Mesendoderm (in vitro differentiated cells): ENCODE measurements around the gene BCL3.

Experiments used
- DNase-seq: peaks from one replicate; pipeline ENCODE4 v3.0.0; 2013
- H2AK5ac ChIP-seq: 2 replicates; pipeline ENCODE4 v1.6.1; 2013; ENCODE audit warnings: low read length, inconsistent platforms
- H2BK120ac ChIP-seq: 2 replicates; pipeline ENCODE4 v1.6.1; 2013; ENCODE audit warnings: low read depth, mild to moderate bottlenecking, low read length, moderate library complexity, mixed read lengths
- H2BK15ac ChIP-seq: replicated peaks from 2 replicates; pipeline ENCODE4 v1.6.1; 2013; ENCODE audit warnings: low read depth, mild to moderate bottlenecking, moderate library complexity
- H2BK5ac ChIP-seq: 2 replicates; pipeline ENCODE4 v1.6.1; 2013; ENCODE audit warnings: low read length, inconsistent platforms
- H3K18ac ChIP-seq: 2 replicates; pipeline ENCODE4 v1.6.1; 2013; ENCODE audit warnings: mild to moderate bottlenecking, low read length, mixed read lengths
- H3K23ac ChIP-seq: one replicate; pipeline ENCODE4 v1.6.1; 2013; ENCODE audit warnings: low read length
- H3K27ac ChIP-seq: 2 replicates; pipeline ENCODE4 v1.5.1; 2013; ENCODE audit warnings: low read depth, mild to moderate bottlenecking, inconsistent platforms, low read length, moderate library complexity
- H3K27me3 ChIP-seq: 2 replicates; pipeline ENCODE4 v1.6.1; 2013; ENCODE audit warnings: low read length, control low read depth, mild to moderate bottlenecking, inconsistent platforms; ENCODE audit not compliant: insufficient read depth, poor library complexity
- H3K36me3 ChIP-seq: 2 replicates; pipeline ENCODE4 v1.6.1; 2013; ENCODE audit warnings: low read length, inconsistent platforms; ENCODE audit not compliant: control insufficient read depth, insufficient read depth
- H3K4ac ChIP-seq: one replicate; pipeline ENCODE4 v1.6.1; 2013; ENCODE audit warnings: low read depth, mild to moderate bottlenecking, low read length, moderate library complexity
- H3K4me1 ChIP-seq: 2 replicates; pipeline ENCODE4 v1.6.1; 2013; ENCODE audit warnings: low read depth, low read length, inconsistent platforms; ENCODE audit not compliant: control insufficient read depth
- H3K4me2 ChIP-seq: 2 replicates; pipeline ENCODE4 v1.6.1; 2013; ENCODE audit warnings: low read length
- H3K4me3 ChIP-seq: 2 replicates; pipeline ENCODE4 v1.5.1; 2013; ENCODE audit warnings: mild to moderate bottlenecking, low read length
- H3K56ac ChIP-seq: one replicate; pipeline ENCODE4 v1.6.1; 2013; ENCODE audit warnings: low read length
- H3K79me1 ChIP-seq: 2 replicates; pipeline ENCODE4 v1.6.1; 2013; ENCODE audit warnings: low read length, inconsistent platforms
- H3K79me2 ChIP-seq: 2 replicates; pipeline ENCODE4 v1.6.1; 2013; ENCODE audit warnings: mild to moderate bottlenecking, low read length; ENCODE audit not compliant: control insufficient read depth, insufficient read depth
- H3K9ac ChIP-seq: 2 replicates; pipeline ENCODE4 v1.6.1; 2013; ENCODE audit warnings: low read length, inconsistent platforms
- H4K5ac ChIP-seq: one replicate; pipeline ENCODE4 v1.6.1; 2013; ENCODE audit warnings: low read length
- H4K8ac ChIP-seq: one replicate; pipeline ENCODE4 v1.6.1; 2013; ENCODE audit warnings: low read depth, mild to moderate bottlenecking, control low read depth, low read length, moderate library complexity
- WGBS: extraction: QIAGEN DNeasy Blood & Tissue Kit; methylation state at CpG from one replicate; pipeline ENCODE4 v1.1.7; 2013; ENCODE audit warnings: low lambda C conversion rate, missing lambda C conversion rate; ENCODE audit not compliant: insufficient coverage; ENCODE audit errors: extremely low coverage; 5-methylcytosine and 5-hydroxymethylcytosine counted together

Gene BCL3

DNA sequence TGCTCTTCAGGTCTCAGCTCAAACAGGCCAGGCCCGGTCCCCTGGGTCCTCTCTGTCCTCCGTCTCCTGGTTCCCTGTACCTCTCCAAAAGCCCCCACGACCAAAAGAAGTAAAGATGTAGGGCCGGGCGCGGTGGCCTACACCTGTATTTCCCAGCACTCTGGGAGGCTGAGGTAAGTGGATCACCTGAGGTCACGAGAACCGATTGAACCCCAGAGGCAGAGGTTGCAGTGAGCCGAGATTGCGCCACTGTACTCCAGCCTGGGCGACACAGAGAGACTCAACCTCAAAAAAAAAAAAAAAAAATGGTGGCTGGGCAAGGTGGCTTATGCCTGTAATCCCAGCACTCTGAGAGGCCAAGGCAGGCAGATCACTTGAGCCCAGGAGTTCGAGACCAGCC, 22.0 kb upstream of the BCL3 start:
- Histone ChIP-seq H3K4ac (no peak overlapping the region), H3K36me3 (no peaks in the 10 kb centered on the region), H2AK5ac (no peak overlapping the region), H3K56ac (no peak overlapping the region), H3K23ac (no peak overlapping the region), H3K4me2 (no peak overlapping the region), H3K4me3 (no peak overlapping the region), H3K79me1 (no peaks in the 10 kb centered on the region), H2BK120ac (no peak overlapping the region), H3K27me3 (no peaks in the 10 kb centered on the region), H3K27ac (no peak overlapping the region), H2BK5ac (no peak overlapping the region), H3K18ac (no peak overlapping the region), H3K4me1 (no peaks in the 10 kb centered on the region), H4K5ac (no peak overlapping the region), H2BK15ac (no peak overlapping the region), H3K79me2 (no peaks in the 10 kb centered on the region), H3K9ac (no peak overlapping the region), H4K8ac (no peak overlapping the region)
- no peak for DNase-seq
- no CpG with 5 or more reads among the region's 12 CpGs for WGBS

GRCh38 chr19:44728178-44728577, 20.3 kb upstream of the BCL3 start:
- WGBS = no CpG with 5 or more reads among the region's 6 CpGs
- no peak overlapping the region for H2BK15ac ChIP-seq
- H3K23ac ChIP-seq = no peak overlapping the region

GRCh38 chr19:44729516-44730033, 18.9 kb upstream of the BCL3 start:
- Histone ChIP-seq H4K5ac (no peak overlapping the region), H3K56ac (no peak overlapping the region)
- no CpG with 5 or more reads among the region's 8 CpGs for WGBS

More at GRCh38 chr19:44728178-44728577, 20.3 kb upstream of the BCL3 start:
- Histone ChIP-seq H3K27me3 (no peaks in the 10 kb centered on the region), H3K79me1 (no peaks in the 10 kb centered on the region), H3K56ac (no peak overlapping the region), H3K18ac (no peak overlapping the region), H2BK5ac (no peak overlapping the region), H4K5ac (no peak overlapping the region), H3K79me2 (no peaks in the 10 kb centered on the region), H2AK5ac (no peak overlapping the region), H3K4me2 (no peak overlapping the region), H3K36me3 (no peaks in the 10 kb centered on the region), H3K4ac (no peak overlapping the region), H3K4me3 (no peak overlapping the region), H3K9ac (no peak overlapping the region), H3K4me1 (no peaks in the 10 kb centered on the region), H2BK120ac (no peak overlapping the region), H4K8ac (no peak overlapping the region), H3K27ac (no peak overlapping the region)
- no peak for DNase-seq

GRCh38 chr19:44731081-44731480, 17.4 kb upstream of the BCL3 start:
- no peak overlapping the region for H3K4ac ChIP-seq
- H3K36me3 ChIP-seq = no peaks in the 10 kb centered on the region
- H2BK15ac ChIP-seq = no peak overlapping the region
- no peak overlapping the region for H3K4me3 ChIP-seq
- no peak overlapping the region for H3K4me2 ChIP-seq
- H4K8ac ChIP-seq = no peak overlapping the region
- H4K5ac ChIP-seq = no peak overlapping the region
- H2BK120ac ChIP-seq = no peak overlapping the region
- no peak overlapping the region for H3K9ac ChIP-seq
- H3K23ac ChIP-seq = no peak overlapping the region
- H3K79me1 ChIP-seq = no peaks in the 10 kb centered on the region
- no peaks in the 10 kb centered on the region for H3K79me2 ChIP-seq
- WGBS = no CpG with 5 or more reads among the region's 5 CpGs
- no peak overlapping the region for H3K56ac ChIP-seq
- H2BK5ac ChIP-seq = no peak overlapping the region
- DNase-seq = no peak
- H3K27me3 ChIP-seq = no peaks in the 10 kb centered on the region
- H3K27ac ChIP-seq = no peak overlapping the region
- H2AK5ac ChIP-seq = no peak overlapping the region
- H3K4me1 ChIP-seq = no peaks in the 10 kb centered on the region
- H3K18ac ChIP-seq = no peak overlapping the region

More at GRCh38 chr19:44729516-44730033, 18.9 kb upstream of the BCL3 start:
- no peaks in the 10 kb centered on the region for H3K79me1 ChIP-seq
- H3K4ac ChIP-seq = no peak overlapping the region
- no peak overlapping the region for H2BK120ac ChIP-seq
- no peaks in the 10 kb centered on the region for H3K27me3 ChIP-seq
- no peak overlapping the region for H2AK5ac ChIP-seq
- H3K9ac ChIP-seq = no peak overlapping the region
- no peak overlapping the region for H3K4me3 ChIP-seq
- H3K4me2 ChIP-seq = no peak overlapping the region
- no peak overlapping the region for H2BK15ac ChIP-seq
- H4K8ac ChIP-seq = no peak overlapping the region
- H2BK5ac ChIP-seq = no peak overlapping the region
- H3K4me1 ChIP-seq = no peaks in the 10 kb centered on the region
- H3K79me2 ChIP-seq = no peaks in the 10 kb centered on the region
- H3K18ac ChIP-seq = no peak overlapping the region
- DNase-seq = no peak
- H3K27ac ChIP-seq = no peak overlapping the region
- H3K23ac ChIP-seq = no peak overlapping the region
- H3K36me3 ChIP-seq = no peaks in the 10 kb centered on the region

- H3K36me3 ChIP-seq = no peaks in the 10 kb centered on the region
- no peak overlapping the region for H4K5ac ChIP-seq
- H3K4me2 ChIP-seq = no peak overlapping the region
- H3K27me3 ChIP-seq = no peaks in the 10 kb centered on the region
- no peaks in the 10 kb centered on the region for H3K79me2 ChIP-seq
- H3K9ac ChIP-seq = no peak overlapping the region
- no peak overlapping the region for H4K8ac ChIP-seq
- no peak overlapping the region for H2BK15ac ChIP-seq
- H2BK120ac ChIP-seq = no peak overlapping the region
- H3K18ac ChIP-seq = no peak overlapping the region
- no peak overlapping the region for H2AK5ac ChIP-seq
- DNase-seq = no peak
- no peaks in the 10 kb centered on the region for H3K4me1 ChIP-seq
- no peak overlapping the region for H3K23ac ChIP-seq
- H2BK5ac ChIP-seq = no peak overlapping the region
- H3K4me3 ChIP-seq = no peak overlapping the region
- H3K4ac ChIP-seq = no peak overlapping the region
- H3K27ac ChIP-seq = no peak overlapping the region
- H3K79me1 ChIP-seq = no peaks in the 10 kb centered on the region
- no CpG with 5 or more reads among the region's 5 CpGs for WGBS
- H3K56ac ChIP-seq = no peak overlapping the region
Observed at GRCh38 chr19:44731622-44732021, 16.9 kb upstream of the BCL3 start.
